ENCODE results near the gene ZBTB42. TPM values are rescaled to one million over a fixed set of nuclear protein-coding genes. Genes with fewer than 3 reads are reported as not detected.

ZBTB42 gene
- total RNA-seq, 1 experiment from 2014 or later = 9.2 TPM

- ChIA-PET CTCF (interaction anchor here (0.6 kb wide), 1 partner anchor 54 kb away, joined by 5 read pairs; no protein-coding TSS in a partner anchor), POLR2A (ENCODE audit: unreplicated experiment) (no interaction called here)
- H3K36me3 ChIP-seq (ENCODE audit: low read depth, low read length) = no peaks in the 10 kb centered on the region
- no peaks in the 10 kb centered on the region for H3K4me1 ChIP-seq (ENCODE audit: insufficient read depth, low read length)
- TF ChIP-seq EZH2 (IDR thresholded peaks at IDR 0.05; ENCODE audit: low read length, unreplicated experiment) = no peak
- no peaks in the 10 kb centered on the region for H3K9me2 ChIP-seq (replicated peaks; ENCODE audit: low read length)
- DNase-seq (peak; percentile 28), ATAC-seq (peak; percentile 52)
- intact Hi-C loops (cut with micrococcal nuclease) = no loop called here
- no peak overlapping the region for H3K9ac ChIP-seq (ENCODE audit: low read length)
- peak overlapping the region; percentile 78 for H3K4me2 ChIP-seq (ENCODE audit: low read length)
- H3K4me3 ChIP-seq (ENCODE audit: low read length) = peak overlapping the region; percentile 51
- peak overlapping the region; percentile 63 for H2AFZ ChIP-seq (ENCODE audit: low read length)
- H3K27ac ChIP-seq (ENCODE audit: low read length) = no peak overlapping the region
- H3K27me3 ChIP-seq (ENCODE audit: low read length) = peaks cover 32% of the 10 kb centered on the region
- H4K20me1 ChIP-seq (ENCODE audit: low read length) = no peaks in the 10 kb centered on the region
- no TSS peak for BruUV-seq (replicated peaks)
- H3F3A ChIP-seq (ENCODE audit: low read length, unreplicated experiment) = no peaks in the 10 kb centered on the region
- no peaks in the 10 kb centered on the region for H3K9me3 ChIP-seq (ENCODE audit: low read length)
- H3K79me2 ChIP-seq (ENCODE audit: low read length) = no peaks in the 10 kb centered on the region
Measured at GRCh38 chr14:104844306-104845032, 43.6 kb downstream of the ZBTB42 start.

- no peak for ATAC-seq
- POLR2A ChIA-PET (ENCODE audit: unreplicated experiment) = no interaction called here
Measured at GRCh38 chr14:104845033-104845666, 44.2 kb downstream of the ZBTB42 start.

GRCh38 chr14:104845834-104846441 is 45.0 kb downstream of the ZBTB42 start:
- no peak overlapping the region for H2AFZ ChIP-seq (ENCODE audit: low read length)
- no TSS peak for BruUV-seq (replicated peaks)
- no peaks in the 10 kb centered on the region for H4K20me1 ChIP-seq (ENCODE audit: low read length)
- no peak overlapping the region for H3K4me2 ChIP-seq (ENCODE audit: low read length)
- POLR2A ChIA-PET (ENCODE audit: unreplicated experiment) = no interaction called here
- H3K36me3 ChIP-seq (ENCODE audit: low read depth, low read length) = no peaks in the 10 kb centered on the region
- no peaks in the 10 kb centered on the region for H3F3A ChIP-seq (ENCODE audit: low read length, unreplicated experiment)
- H3K27ac ChIP-seq (ENCODE audit: low read length) = no peak overlapping the region
- no peak overlapping the region for H3K9ac ChIP-seq (ENCODE audit: low read length)
- H3K79me2 ChIP-seq (ENCODE audit: low read length) = no peaks in the 10 kb centered on the region
- H3K9me3 ChIP-seq (ENCODE audit: low read length) = no peaks in the 10 kb centered on the region
- no peak for ATAC-seq
- H3K9me2 ChIP-seq (replicated peaks; ENCODE audit: low read length) = no peaks in the 10 kb centered on the region
- TF ChIP-seq EZH2 (IDR thresholded peaks at IDR 0.05; ENCODE audit: low read length, unreplicated experiment) (no peak), CTCF (conservative IDR thresholded peaks at IDR 0.05; ENCODE audit: low read depth, low read length) (no peak), EZH2phosphoT487 (IDR thresholded peaks at IDR 0.05; ENCODE audit: borderline replicate concordance, low read length) (no peak)
- CTCF ChIA-PET = no interaction called here
- intact Hi-C loops (cut with micrococcal nuclease) = no loop called here
- peaks cover 32% of the 10 kb centered on the region for H3K27me3 ChIP-seq (ENCODE audit: low read length)
- H3K4me3 ChIP-seq (ENCODE audit: low read length) = no peak overlapping the region
- no peak for DNase-seq
- H3K4me1 ChIP-seq (ENCODE audit: insufficient read depth, low read length) = no peaks in the 10 kb centered on the region

More at GRCh38 chr14:104845033-104845666, 44.2 kb downstream of the ZBTB42 start:
- no peak overlapping the region for H3K9ac ChIP-seq (ENCODE audit: low read length)
- no peak overlapping the region for H3K4me3 ChIP-seq (ENCODE audit: low read length)
- no peaks in the 10 kb centered on the region for H3F3A ChIP-seq (ENCODE audit: low read length, unreplicated experiment)
- H3K27ac ChIP-seq (ENCODE audit: low read length) = no peak overlapping the region
- peaks cover 32% of the 10 kb centered on the region for H3K27me3 ChIP-seq (ENCODE audit: low read length)
- no peaks in the 10 kb centered on the region for H3K36me3 ChIP-seq (ENCODE audit: low read depth, low read length)
- TF ChIP-seq CTCF (conservative IDR thresholded peaks at IDR 0.05; ENCODE audit: low read depth, low read length) = no peak
- no peak for TF ChIP-seq EZH2phosphoT487 (IDR thresholded peaks at IDR 0.05; ENCODE audit: borderline replicate concordance, low read length)
- TF ChIP-seq EZH2 (IDR thresholded peaks at IDR 0.05; ENCODE audit: low read length, unreplicated experiment) = no peak
- no peaks in the 10 kb centered on the region for H3K79me2 ChIP-seq (ENCODE audit: low read length)
- H3K9me3 ChIP-seq (ENCODE audit: low read length) = no peaks in the 10 kb centered on the region
- no peak overlapping the region for H3K4me2 ChIP-seq (ENCODE audit: low read length)
- no peak overlapping the region for H2AFZ ChIP-seq (ENCODE audit: low read length)
- no peaks in the 10 kb centered on the region for H3K4me1 ChIP-seq (ENCODE audit: insufficient read depth, low read length)
- H4K20me1 ChIP-seq (ENCODE audit: low read length) = no peaks in the 10 kb centered on the region
- CTCF ChIA-PET = interaction anchor here (0.6 kb wide), 1 partner anchor 53 kb away, joined by 5 read pairs; no protein-coding TSS in a partner anchor
- H3K9me2 ChIP-seq (replicated peaks; ENCODE audit: low read length) = no peaks in the 10 kb centered on the region
- intact Hi-C loops (cut with micrococcal nuclease) = no loop called here
- no TSS peak for BruUV-seq (replicated peaks)
- no peak for DNase-seq

Data from PC-3 (cell line).